ENCODE measurements around the gene OTULINL. TPM values are rescaled to one million over a fixed set of nuclear protein-coding genes. Genes with fewer than 3 reads are reported as not detected.

Gene OTULINL
- total and polyA plus RNA-seq, 2 of the 8 experiments (the other 6 are each of a cell fraction or from before 2014, with no cell fraction given): 3.1 to 8.3 TPM

DNA sequence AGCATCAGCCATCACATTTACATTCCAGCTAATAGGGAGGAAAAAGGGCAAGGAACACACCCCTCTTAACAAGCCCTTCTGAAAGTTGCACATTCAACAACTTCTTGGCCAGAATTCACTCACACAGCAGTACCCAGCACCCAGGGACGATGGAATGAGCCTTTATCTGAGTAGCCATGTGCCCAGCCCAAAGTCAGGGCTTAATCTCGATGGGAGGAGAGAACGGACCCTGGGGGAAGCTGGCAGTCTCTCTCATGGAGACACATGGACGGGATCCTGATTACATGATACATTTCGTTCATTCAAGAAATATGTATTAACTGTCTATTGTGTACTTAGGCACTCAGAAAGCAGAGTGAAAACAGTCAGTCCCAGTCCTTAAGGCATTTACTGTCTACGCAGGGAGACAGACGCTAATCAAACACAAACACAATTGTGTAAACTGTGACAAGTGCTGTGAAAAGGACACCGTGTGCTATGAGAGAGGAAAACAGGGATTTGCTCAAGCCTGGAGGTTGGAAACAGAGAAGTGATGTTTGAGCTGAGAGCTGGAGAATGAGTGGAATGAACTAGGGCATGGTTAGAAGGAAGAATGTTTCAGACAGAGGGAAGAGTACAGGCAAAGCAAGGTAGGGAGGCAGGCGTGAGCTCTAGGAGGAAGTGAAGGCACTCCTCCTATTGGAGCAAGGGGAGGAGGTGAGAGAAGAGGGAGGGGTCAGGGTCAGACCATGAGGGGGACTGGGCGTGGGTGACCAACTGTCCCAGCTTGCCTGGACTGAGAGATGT lies 7.4 kb downstream of the OTULINL start:
- WGBS, 2 experiments (ENCODE audit: extremely low coverage in 1 of 2, insufficient coverage in 1 of 2, insufficient read length in 1 of 2, insufficient replicate concordance in 2 of 2, low coverage in 1 of 2, low lambda C conversion rate in 2 of 2, missing lambda C conversion rate in 1 of 2): 82% methylated on average over 10 of the region's 10 CpGs; no CpG with 5 or more reads in 1 of the 2 experiments
- H3K23ac ChIP-seq (ENCODE audit: insufficient read length): no peak overlapping the region
- no peak overlapping the region for H3K18ac ChIP-seq (ENCODE audit: extremely low read depth, low read length)
- H2BK5ac ChIP-seq (ENCODE audit: low read depth, low read length): no peak overlapping the region
- no peaks in the 10 kb centered on the region for H3K4me1 ChIP-seq (replicated peaks in 1 of 4; ENCODE audit: control insufficient read depth in 3 of 4, insufficient read depth in 4 of 4, low read length in 3 of 4)
- H3K56ac ChIP-seq (replicated peaks; ENCODE audit: insufficient read length, low read depth, low read length): no peak overlapping the region
- H3K27ac ChIP-seq (ENCODE audit: low read depth, low read length): no peak overlapping the region
- ChIA-PET POLR2A (ENCODE audit: partially characterized antibody) (interaction anchor here (1.4 kb wide), 1 partner anchor 65 kb away, joined by 4 read pairs; no protein-coding TSS in a partner anchor), CTCF (ENCODE audit: partially characterized antibody) (interaction anchor here (0.6 to 1.1 kb wide), 3 partner anchors 60 to 155 kb away, joined by 3 read pairs; no protein-coding TSS in a partner anchor)
- no peak overlapping the region for H3K9ac ChIP-seq (replicated peaks in 1 of 4; ENCODE audit: extremely low read depth in 1 of 4, low read depth in 3 of 4, low read length in 3 of 4)
- no peaks in the 10 kb centered on the region for H3K9me3 ChIP-seq (ENCODE audit: insufficient read depth in 2 of 2, low read depth in 1 of 2, low read length in 1 of 2)
- no peak overlapping the region for H2BK12ac ChIP-seq (ENCODE audit: low read depth, low read length)
- no peak overlapping the region for H2BK20ac ChIP-seq (ENCODE audit: low read length)
- no peak overlapping the region for H3K4ac ChIP-seq (replicated peaks; ENCODE audit: insufficient read length, low read depth, low read length)
- no peak overlapping the region for H4K91ac ChIP-seq (replicated peaks; ENCODE audit: insufficient read length, low read length)
- no peak overlapping the region for H2BK120ac ChIP-seq (replicated peaks; ENCODE audit: low read depth, low read length)
- no peak overlapping the region for H2AFZ ChIP-seq (ENCODE audit: low read length)
- FAIRE-seq (no peak), DNase-seq (ENCODE audit: low read depth in 1 of 2, low spot score in 2 of 2) (no peak)
- H3K27me3 ChIP-seq (replicated peaks in 1 of 4; ENCODE audit: control insufficient read depth in 3 of 4, extremely low read depth in 1 of 4, insufficient read depth in 3 of 4, low read length in 3 of 4): no peaks in the 10 kb centered on the region
- no peak overlapping the region for H4K5ac ChIP-seq (ENCODE audit: insufficient read length, low read depth, low read length)
- H4K20me1 ChIP-seq (replicated peaks in 1 of 2; ENCODE audit: control insufficient read depth in 1 of 2, insufficient read depth in 2 of 2, low read length in 2 of 2): no peaks in the 10 kb centered on the region
- H3K79me1 ChIP-seq (ENCODE audit: low read depth, low read length): no peaks in the 10 kb centered on the region
- no peaks in the 10 kb centered on the region for H3K36me3 ChIP-seq (ENCODE audit: control insufficient read depth in 2 of 4, insufficient read depth in 4 of 4, low read length in 3 of 4)
- no peaks in the 10 kb centered on the region for H3K23me2 ChIP-seq (ENCODE audit: low read depth, low read length)
- no peak overlapping the region for H2BK15ac ChIP-seq (ENCODE audit: low read length)
- H4K8ac ChIP-seq (ENCODE audit: extremely low read depth, insufficient read depth, low read length): no peak overlapping the region
- no peak overlapping the region for H3K4me2 ChIP-seq (ENCODE audit: insufficient read depth in 1 of 2, low read depth in 2 of 2, low read length in 2 of 2)
- H2AK5ac ChIP-seq (ENCODE audit: low read depth, low read length): no peak overlapping the region; the same call in 1 of the 2 replicates
- H3K4me3 ChIP-seq (ENCODE audit: extremely low read depth in 1 of 4, insufficient read depth in 2 of 4, low read depth in 3 of 4, low read length in 4 of 4): no peak overlapping the region
- H3K14ac ChIP-seq (ENCODE audit: insufficient read length): no peak overlapping the region
- no peaks in the 10 kb centered on the region for H3K79me2 ChIP-seq (ENCODE audit: control insufficient read depth in 1 of 2, insufficient read depth in 2 of 2, low read length in 2 of 2)
- no peak for TF ChIP-seq CEBPB (IDR thresholded peaks at IDR 0.05; ENCODE audit: low read depth, low read length)
- TF ChIP-seq HDAC2 (IDR thresholded peaks at IDR 0.05; ENCODE audit: borderline replicate concordance in 1 of 2, low read depth in 2 of 2, low read length in 2 of 2): no peak
- no peak for TF ChIP-seq SIX5 (IDR thresholded peaks at IDR 0.05; ENCODE audit: low read depth, low read length)
- TF ChIP-seq, protein P1, sequence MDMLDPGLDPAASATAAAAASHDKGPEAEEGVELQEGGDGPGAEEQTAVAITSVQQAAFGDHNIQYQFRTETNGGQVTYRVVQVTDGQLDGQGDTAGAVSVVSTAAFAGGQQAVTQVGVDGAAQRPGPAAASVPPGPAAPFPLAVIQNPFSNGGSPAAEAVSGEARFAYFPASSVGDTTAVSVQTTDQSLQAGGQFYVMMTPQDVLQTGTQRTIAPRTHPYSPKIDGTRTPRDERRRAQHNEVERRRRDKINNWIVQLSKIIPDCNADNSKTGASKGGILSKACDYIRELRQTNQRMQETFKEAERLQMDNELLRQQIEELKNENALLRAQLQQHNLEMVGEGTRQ (IDR thresholded peaks at IDR 0.05; ENCODE audit: low read length): no peak
- TF ChIP-seq MAX (IDR thresholded peaks at IDR 0.05): no peak
- no peak for TF ChIP-seq SIRT6 (IDR thresholded peaks at IDR 0.05; ENCODE audit: low read length)
- no peak for TF ChIP-seq JUND (IDR thresholded peaks at IDR 0.05; ENCODE audit: low read length)
- no peak for TF ChIP-seq TBP (IDR thresholded peaks at IDR 0.05; ENCODE audit: low read depth, low read length)
- no peak for TF ChIP-seq CHD1 (IDR thresholded peaks at IDR 0.05; ENCODE audit: low read depth, low read length)
- TF ChIP-seq POLR2A (IDR thresholded peaks at IDR 0.05; ENCODE audit: control extremely low read depth in 1 of 2, low read depth in 2 of 2, low read length in 2 of 2): no peak
- TF ChIP-seq GTF2F1 (IDR thresholded peaks at IDR 0.05; ENCODE audit: borderline replicate concordance, low read depth, low read length): no peak
- no peak for TF ChIP-seq SIN3A (conservative IDR thresholded peaks at IDR 0.05 in 1 of 2, IDR thresholded peaks at IDR 0.05 in 1 of 2; ENCODE audit: low read depth in 1 of 2, low read length in 2 of 2)

Data from H1 (cell line).